Neural cell (in vitro differentiated cells): ENCODE results near the gene TAAR9. TPM values are rescaled to one million over a fixed set of nuclear protein-coding genes. Genes with fewer than 3 reads are reported as not detected.

Source experiments
- H2AFZ ChIP-seq: fragments of 200-600, 300-800 bp; sonication (generic), shearing (Covaris generic); 2 replicates; pipeline ENCODE4 v1.6.0; 2014; ENCODE audit warnings: low read depth, mild to moderate bottlenecking, antibody characterized with exemption, low read length, moderate library complexity
- H3F3A ChIP-seq: fragments of 200-600 bp; shearing (Covaris generic); 2 replicates; pipeline ENCODE4 v1.6.1; 2016; ENCODE audit warnings: mild to moderate bottlenecking, moderate library complexity, mixed read lengths, antibody characterized with exemption, low read length; ENCODE audit not compliant: insufficient read depth, poor library complexity, severe bottlenecking
- H3K27ac ChIP-seq: fragments of 200-600, 300-800 bp; sonication (generic), shearing (Covaris generic); 2 replicates; pipeline ENCODE4 v1.5.1; 2014; ENCODE audit warnings: mild to moderate bottlenecking, low read length, moderate library complexity
- H3K27me3 ChIP-seq: fragments of 300-800, 200-600 bp; sonication (generic), shearing (Covaris generic); 2 replicates; pipeline ENCODE4 v1.6.0; 2014; ENCODE audit warnings: mild to moderate bottlenecking, low read depth, low read length, moderate library complexity; ENCODE audit not compliant: insufficient read depth
- H3K36me3 ChIP-seq: fragments of 300-800, 200-600 bp; sonication (generic), shearing (Covaris generic); 2 replicates; pipeline ENCODE4 v1.5.1; 2014; ENCODE audit warnings: mild to moderate bottlenecking, antibody characterized with exemption, low read length, moderate library complexity; ENCODE audit not compliant: insufficient read depth
- H3K4me2 ChIP-seq: fragments of 300-800, 200-600 bp; sonication (generic), shearing (Covaris generic); 2 replicates; pipeline ENCODE4 v1.6.0; 2014; ENCODE audit warnings: mild to moderate bottlenecking, low read length
- H3K4me3 ChIP-seq: fragments of 300-800, 200-600 bp; sonication (generic), shearing (Covaris generic); 2 replicates; pipeline ENCODE4 v1.5.1; 2014; ENCODE audit warnings: mild to moderate bottlenecking, low read length, moderate library complexity
- H3K79me2 ChIP-seq: fragments of 200-600 bp; shearing (Covaris generic); replicated peaks from 2 replicates; pipeline ENCODE4 v1.6.0; 2014; ENCODE audit warnings: mild to moderate bottlenecking, low read length, moderate library complexity; ENCODE audit not compliant: insufficient read depth
- H3K9ac ChIP-seq: fragments of 300-800, 200-600 bp; sonication (generic), shearing (Covaris generic); 2 replicates; pipeline ENCODE4 v1.6.1; 2016; ENCODE audit warnings: mild to moderate bottlenecking, low read length, mixed read lengths
- H3K9me2 ChIP-seq: fragments of 200-600 bp; shearing (Covaris generic); 2 replicates; pipeline ENCODE4 v1.6.1; 2016; ENCODE audit warnings: mild to moderate bottlenecking, low read length, mixed read lengths; ENCODE audit not compliant: insufficient read depth
- H3K9me3 ChIP-seq: fragments of 200-600, 300-800 bp; sonication (generic), shearing (Covaris generic); 2 replicates; pipeline ENCODE4 v1.6.1; 2016; ENCODE audit warnings: mild to moderate bottlenecking, mixed run types, low read length, moderate library complexity, mixed read lengths
- H4K20me1 ChIP-seq: fragments of 200-600 bp; shearing (Covaris generic); 2 replicates; pipeline ENCODE4 v1.6.1; 2016; ENCODE audit warnings: mild to moderate bottlenecking, mixed run types; ENCODE audit not compliant: insufficient read depth
- EP300 ChIP-seq: fragments of 450-650 bp; conservative IDR thresholded peaks from 2 replicates; pipeline ENCODE4 v1.6.1; 2014; ENCODE audit warnings: antibody characterized with exemption, mild to moderate bottlenecking, moderate library complexity; ENCODE audit not compliant: poor library complexity, severe bottlenecking
- EZH2 ChIP-seq: fragments of 200-600, 300-800 bp; shearing (Covaris generic), sonication (generic); IDR thresholded peaks from 2 replicates; pipeline ENCODE4 v1.6.1; 2014; ENCODE audit warnings: antibody characterized with exemption, low read length, borderline replicate concordance, mild to moderate bottlenecking; ENCODE audit not compliant: insufficient read depth, poor library complexity, severe bottlenecking
- MXI1 ChIP-seq: fragments of 450-650 bp; conservative IDR thresholded peaks from 2 replicates; pipeline ENCODE4 v1.6.1; 2014; ENCODE audit warnings: antibody characterized with exemption, mild to moderate bottlenecking; ENCODE audit not compliant: poor library complexity, severe bottlenecking
- POLR2AphosphoS5 ChIP-seq: IDR thresholded peaks from 2 replicates; pipeline ENCODE4 v1.6.1; 2012
- RAD21 ChIP-seq: fragments of 450-650 bp; conservative IDR thresholded peaks from 2 replicates; pipeline ENCODE4 v1.6.1; 2014; ENCODE audit warnings: antibody characterized with exemption, mild to moderate bottlenecking, moderate library complexity
- SMC3 ChIP-seq: fragments of 450-650 bp; conservative IDR thresholded peaks from 2 replicates; pipeline ENCODE4 v1.6.1; 2014; ENCODE audit warnings: antibody characterized with exemption, mild to moderate bottlenecking, moderate library complexity; ENCODE audit not compliant: poor library complexity
- TAF1 ChIP-seq: IDR thresholded peaks from 2 replicates; pipeline ENCODE4 v1.6.1; 2012; ENCODE audit warnings: low read depth
- polyA plus RNA-seq: library from polyadenylated mRNA; depleted of rRNA; stranded (reverse); fragments of >200 nt; gene quantifications from 2 replicates; pipeline ENCODE4 v1.2.3, GENCODE V29; 2014
- TF ChIP-seq, protein P1 (sequence below): fragments of 450-650 bp; IDR thresholded peaks from 2 replicates; pipeline ENCODE4 v1.5.1; 2014; ENCODE audit warnings: antibody characterized with exemption, mild to moderate bottlenecking, moderate library complexity; ENCODE audit not compliant: poor library complexity, severe bottlenecking
- TF ChIP-seq, protein P2 (sequence below): IDR thresholded peaks from 2 replicates; pipeline ENCODE4 v1.6.1; 2012; ENCODE audit warnings: borderline replicate concordance

Gene TAAR9
- polyA plus RNA-seq, 1 donor from 2014 or later: not detected

- no peak overlapping the region for H2AFZ ChIP-seq
- no peaks in the 10 kb centered on the region for H3K9me3 ChIP-seq
- H3K27me3 ChIP-seq: no peaks in the 10 kb centered on the region
- no peaks in the 10 kb centered on the region for H3K79me2 ChIP-seq
- H3K4me2 ChIP-seq: no peak overlapping the region
- no peaks in the 10 kb centered on the region for H3K36me3 ChIP-seq
- no peaks in the 10 kb centered on the region for H4K20me1 ChIP-seq
- TF ChIP-seq MXI1: no peak
- TF ChIP-seq, protein P1, sequence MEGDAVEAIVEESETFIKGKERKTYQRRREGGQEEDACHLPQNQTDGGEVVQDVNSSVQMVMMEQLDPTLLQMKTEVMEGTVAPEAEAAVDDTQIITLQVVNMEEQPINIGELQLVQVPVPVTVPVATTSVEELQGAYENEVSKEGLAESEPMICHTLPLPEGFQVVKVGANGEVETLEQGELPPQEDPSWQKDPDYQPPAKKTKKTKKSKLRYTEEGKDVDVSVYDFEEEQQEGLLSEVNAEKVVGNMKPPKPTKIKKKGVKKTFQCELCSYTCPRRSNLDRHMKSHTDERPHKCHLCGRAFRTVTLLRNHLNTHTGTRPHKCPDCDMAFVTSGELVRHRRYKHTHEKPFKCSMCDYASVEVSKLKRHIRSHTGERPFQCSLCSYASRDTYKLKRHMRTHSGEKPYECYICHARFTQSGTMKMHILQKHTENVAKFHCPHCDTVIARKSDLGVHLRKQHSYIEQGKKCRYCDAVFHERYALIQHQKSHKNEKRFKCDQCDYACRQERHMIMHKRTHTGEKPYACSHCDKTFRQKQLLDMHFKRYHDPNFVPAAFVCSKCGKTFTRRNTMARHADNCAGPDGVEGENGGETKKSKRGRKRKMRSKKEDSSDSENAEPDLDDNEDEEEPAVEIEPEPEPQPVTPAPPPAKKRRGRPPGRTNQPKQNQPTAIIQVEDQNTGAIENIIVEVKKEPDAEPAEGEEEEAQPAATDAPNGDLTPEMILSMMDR: no peak
- TF ChIP-seq SMC3: no peak
- no peaks in the 10 kb centered on the region for H3F3A ChIP-seq
- H3K27ac ChIP-seq: no peak overlapping the region
- H3K4me3 ChIP-seq: no peak overlapping the region
- H3K9me2 ChIP-seq: no peaks in the 10 kb centered on the region
- H3K9ac ChIP-seq: no peak overlapping the region
These were observed 932 bp upstream of the TAAR9 start for GRCh38 chr6:132537145-132537544.

GRCh38 chr6:132544826-132545225, 6.7 kb downstream of the TAAR9 start:
- H3K27me3 ChIP-seq: no peaks in the 10 kb centered on the region
- H3K9me2 ChIP-seq: no peaks in the 10 kb centered on the region
- H3K4me2 ChIP-seq: no peak overlapping the region
- H3K9me3 ChIP-seq: no peaks in the 10 kb centered on the region
- H2AFZ ChIP-seq: no peak overlapping the region
- no peaks in the 10 kb centered on the region for H4K20me1 ChIP-seq
- H3K27ac ChIP-seq: no peak overlapping the region
- TF ChIP-seq, protein P2, sequence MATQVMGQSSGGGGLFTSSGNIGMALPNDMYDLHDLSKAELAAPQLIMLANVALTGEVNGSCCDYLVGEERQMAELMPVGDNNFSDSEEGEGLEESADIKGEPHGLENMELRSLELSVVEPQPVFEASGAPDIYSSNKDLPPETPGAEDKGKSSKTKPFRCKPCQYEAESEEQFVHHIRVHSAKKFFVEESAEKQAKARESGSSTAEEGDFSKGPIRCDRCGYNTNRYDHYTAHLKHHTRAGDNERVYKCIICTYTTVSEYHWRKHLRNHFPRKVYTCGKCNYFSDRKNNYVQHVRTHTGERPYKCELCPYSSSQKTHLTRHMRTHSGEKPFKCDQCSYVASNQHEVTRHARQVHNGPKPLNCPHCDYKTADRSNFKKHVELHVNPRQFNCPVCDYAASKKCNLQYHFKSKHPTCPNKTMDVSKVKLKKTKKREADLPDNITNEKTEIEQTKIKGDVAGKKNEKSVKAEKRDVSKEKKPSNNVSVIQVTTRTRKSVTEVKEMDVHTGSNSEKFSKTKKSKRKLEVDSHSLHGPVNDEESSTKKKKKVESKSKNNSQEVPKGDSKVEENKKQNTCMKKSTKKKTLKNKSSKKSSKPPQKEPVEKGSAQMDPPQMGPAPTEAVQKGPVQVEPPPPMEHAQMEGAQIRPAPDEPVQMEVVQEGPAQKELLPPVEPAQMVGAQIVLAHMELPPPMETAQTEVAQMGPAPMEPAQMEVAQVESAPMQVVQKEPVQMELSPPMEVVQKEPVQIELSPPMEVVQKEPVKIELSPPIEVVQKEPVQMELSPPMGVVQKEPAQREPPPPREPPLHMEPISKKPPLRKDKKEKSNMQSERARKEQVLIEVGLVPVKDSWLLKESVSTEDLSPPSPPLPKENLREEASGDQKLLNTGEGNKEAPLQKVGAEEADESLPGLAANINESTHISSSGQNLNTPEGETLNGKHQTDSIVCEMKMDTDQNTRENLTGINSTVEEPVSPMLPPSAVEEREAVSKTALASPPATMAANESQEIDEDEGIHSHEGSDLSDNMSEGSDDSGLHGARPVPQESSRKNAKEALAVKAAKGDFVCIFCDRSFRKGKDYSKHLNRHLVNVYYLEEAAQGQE: no peak
- no peak for TF ChIP-seq TAF1
- no peak for TF ChIP-seq EZH2
- no peak for TF ChIP-seq RAD21
- no peak for TF ChIP-seq POLR2AphosphoS5
- no peak for TF ChIP-seq EP300
- no peak for TF ChIP-seq SMC3
- TF ChIP-seq, protein P1: no peak
- no peak for TF ChIP-seq MXI1
- no peak overlapping the region for H3K4me3 ChIP-seq
- H3K9ac ChIP-seq: no peak overlapping the region
- H3F3A ChIP-seq: no peaks in the 10 kb centered on the region
- H3K79me2 ChIP-seq: no peaks in the 10 kb centered on the region
- no peaks in the 10 kb centered on the region for H3K36me3 ChIP-seq
